HEK293 (cell line): ENCODE data around the gene PHF10.

ENCODE experiments used
- BCL6B ChIP-seq: fragments of 450-650 bp; formaldehyde crosslinking; IDR thresholded peaks from 2 replicates; pipeline ENCODE4 v1.5.1; 2017; ENCODE audit warnings: missing biosample characterization, missing genetic modification characterization
- FEZF1 ChIP-seq: fragments of 450-650 bp; formaldehyde crosslinking; IDR thresholded peaks from 2 replicates; pipeline ENCODE4 v1.5.1; 2016; ENCODE audit warnings: missing biosample characterization, missing genetic modification characterization
- MYNN ChIP-seq: fragments of 450-650 bp; formaldehyde crosslinking; IDR thresholded peaks from 2 replicates; pipeline ENCODE4 v1.5.1; 2016; ENCODE audit warnings: missing biosample characterization, missing genetic modification characterization, borderline replicate concordance
- PRDM10 ChIP-seq: fragments of 450-650 bp; formaldehyde crosslinking; IDR thresholded peaks from 2 replicates; pipeline ENCODE4 v1.5.1; 2016; ENCODE audit warnings: missing biosample characterization, missing genetic modification characterization
- REST ChIP-seq: fragments of 450-650 bp; formaldehyde crosslinking; IDR thresholded peaks from 2 replicates; pipeline ENCODE4 v1.5.1; 2016; ENCODE audit warnings: missing biosample characterization, missing genetic modification characterization
- SCRT1 ChIP-seq: fragments of 450-650 bp; formaldehyde crosslinking; IDR thresholded peaks from 2 replicates; pipeline ENCODE4 v1.5.1; 2016; ENCODE audit warnings: missing biosample characterization, missing genetic modification characterization, borderline replicate concordance
- TRIM28 ChIP-seq: IDR thresholded peaks from 2 replicates; pipeline ENCODE4 v1.6.1; 2011; ENCODE audit warnings: low read length, control low read depth, borderline replicate concordance
- YY1 ChIP-seq: fragments of 450-650 bp; formaldehyde crosslinking; IDR thresholded peaks from 2 replicates; pipeline ENCODE4 v1.5.1; 2018; ENCODE audit warnings: missing biosample characterization, missing genetic modification characterization
- ZBTB17 ChIP-seq: fragments of 450-650 bp; formaldehyde crosslinking; IDR thresholded peaks from 2 replicates; pipeline ENCODE4 v1.5.1; 2016; ENCODE audit warnings: missing biosample characterization, missing genetic modification characterization
- ZBTB48 ChIP-seq: fragments of 450-650 bp; formaldehyde crosslinking; IDR thresholded peaks from 2 replicates; pipeline ENCODE4 v1.5.1; 2016; ENCODE audit warnings: missing biosample characterization, missing genetic modification characterization
- ZEB2 ChIP-seq: fragments of 450-650 bp; formaldehyde crosslinking; IDR thresholded peaks from 2 replicates; pipeline ENCODE4 v1.5.1; 2016; ENCODE audit warnings: missing biosample characterization, missing genetic modification characterization
- ZFHX2 ChIP-seq: fragments of 450-650 bp; formaldehyde crosslinking; conservative IDR thresholded peaks from 2 replicates; pipeline ENCODE4 v1.5.1; 2016; ENCODE audit warnings: missing biosample characterization, missing genetic modification characterization
- ZNF114 ChIP-seq: fragments of 450-650 bp; formaldehyde crosslinking; IDR thresholded peaks from 2 replicates; pipeline ENCODE4 v1.5.0; 2017; ENCODE audit warnings: missing biosample characterization, missing genetic modification characterization
- ZNF133 ChIP-seq: fragments of 450-650 bp; formaldehyde crosslinking; IDR thresholded peaks from 2 replicates; pipeline ENCODE4 v1.5.1; 2016; ENCODE audit warnings: missing biosample characterization, missing genetic modification characterization
- ZNF16 ChIP-seq: fragments of 450-650 bp; formaldehyde crosslinking; IDR thresholded peaks from 2 replicates; pipeline ENCODE4 v1.5.1; 2016; ENCODE audit warnings: low read depth, missing biosample characterization, missing genetic modification characterization
- ZNF174 ChIP-seq: fragments of 450-650 bp; formaldehyde crosslinking; IDR thresholded peaks from 2 replicates; pipeline ENCODE4 v1.5.0; 2017; ENCODE audit warnings: missing biosample characterization, mild to moderate bottlenecking, missing genetic modification characterization
- ZNF23 ChIP-seq: fragments of 450-650 bp; formaldehyde crosslinking; IDR thresholded peaks from 2 replicates; pipeline ENCODE4 v1.5.1; 2016; ENCODE audit warnings: missing biosample characterization, missing genetic modification characterization, borderline replicate concordance
- ZNF366 ChIP-seq: fragments of 450-650 bp; formaldehyde crosslinking; conservative IDR thresholded peaks from 2 replicates; pipeline ENCODE4 v1.5.1; 2016; ENCODE audit warnings: missing biosample characterization, missing genetic modification characterization
- ZNF394 ChIP-seq: fragments of 450-650 bp; formaldehyde crosslinking; IDR thresholded peaks from 2 replicates; pipeline ENCODE4 v1.5.1; 2016; ENCODE audit warnings: missing biosample characterization, missing genetic modification characterization, mild to moderate bottlenecking, moderate library complexity, borderline replicate concordance
- ZNF544 ChIP-seq: fragments of 450-650 bp; formaldehyde crosslinking; IDR thresholded peaks from 2 replicates; pipeline ENCODE4 v1.5.0; 2017; ENCODE audit warnings: missing biosample characterization, missing genetic modification characterization
- ZNF549 ChIP-seq: fragments of 450-650 bp; IDR thresholded peaks from 2 replicates; pipeline ENCODE4 v1.5.1; 2018; ENCODE audit warnings: missing biosample characterization, missing genetic modification characterization, mild to moderate bottlenecking, inconsistent platforms, moderate library complexity
- ZNF555 ChIP-seq: fragments of 450-650 bp; formaldehyde crosslinking; conservative IDR thresholded peaks from 2 replicates; pipeline ENCODE4 v1.5.1; 2017; ENCODE audit warnings: missing biosample characterization, mild to moderate bottlenecking, missing genetic modification characterization, inconsistent platforms
- ZNF624 ChIP-seq: fragments of 450-650 bp; formaldehyde crosslinking; IDR thresholded peaks from 2 replicates; pipeline ENCODE4 v1.5.1; 2017; ENCODE audit warnings: missing biosample characterization, missing genetic modification characterization
- ZNF654 ChIP-seq: fragments of 450-650 bp; formaldehyde crosslinking; IDR thresholded peaks from 2 replicates; pipeline ENCODE4 v1.5.1; 2016; ENCODE audit warnings: low read depth, missing biosample characterization, missing genetic modification characterization
- ZNF785 ChIP-seq: fragments of 450-650 bp; formaldehyde crosslinking; IDR thresholded peaks from 2 replicates; pipeline ENCODE4 v1.5.1; 2016; ENCODE audit warnings: missing biosample characterization, missing genetic modification characterization
- ZNF837 ChIP-seq: fragments of 450-650 bp; formaldehyde crosslinking; IDR thresholded peaks from 2 replicates; pipeline ENCODE4 v1.5.1; 2016; ENCODE audit warnings: missing biosample characterization, missing genetic modification characterization
- TF ChIP-seq, protein P1 (sequence below): fragments of 450-650 bp; formaldehyde crosslinking; IDR thresholded peaks from 2 replicates; pipeline ENCODE4 v1.5.1; 2016; ENCODE audit warnings: missing biosample characterization, missing genetic modification characterization
- TF ChIP-seq, protein P2 (sequence below): fragments of 450-650 bp; formaldehyde crosslinking; IDR thresholded peaks from 2 replicates; pipeline ENCODE4 v1.5.1; 2016; ENCODE audit warnings: missing biosample characterization, missing genetic modification characterization

PHF10 gene

GRCh38 chr6:169751242-169752073 lies 27.2 kb upstream of the PHF10 start, which contains the start of the genes DYNLT2 and ERMARD (continued):
- peak; percentile 49 for TF ChIP-seq PRDM10 (tag by site-specific recombination)
- no peak for TF ChIP-seq ZNF555 (tag by site-specific recombination)
- TF ChIP-seq FEZF1 (tag by site-specific recombination), result no peak
- TF ChIP-seq ZBTB48, result peak; percentile 51; the same call in 1 of the 2 replicates
- TF ChIP-seq, protein P1, sequence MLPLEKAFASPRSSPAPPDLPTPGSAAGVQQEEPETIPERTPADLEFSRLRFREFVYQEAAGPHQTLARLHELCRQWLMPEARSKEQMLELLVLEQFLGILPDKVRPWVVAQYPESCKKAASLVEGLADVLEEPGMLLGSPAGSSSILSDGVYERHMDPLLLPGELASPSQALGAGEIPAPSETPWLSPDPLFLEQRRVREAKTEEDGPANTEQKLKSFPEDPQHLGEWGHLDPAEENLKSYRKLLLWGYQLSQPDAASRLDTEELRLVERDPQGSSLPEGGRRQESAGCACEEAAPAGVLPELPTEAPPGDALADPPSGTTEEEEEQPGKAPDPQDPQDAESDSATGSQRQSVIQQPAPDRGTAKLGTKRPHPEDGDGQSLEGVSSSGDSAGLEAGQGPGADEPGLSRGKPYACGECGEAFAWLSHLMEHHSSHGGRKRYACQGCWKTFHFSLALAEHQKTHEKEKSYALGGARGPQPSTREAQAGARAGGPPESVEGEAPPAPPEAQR, result no peak
- TF ChIP-seq ZNF624 (tag by site-specific recombination), result no peak
- TF ChIP-seq ZEB2 (tag by site-specific recombination), result peak; percentile 90
- no peak for TF ChIP-seq ZNF114
- TF ChIP-seq ZNF366 (tag by site-specific recombination), result no peak
- no peak for TF ChIP-seq ZNF544 (tag by site-specific recombination)
- no peak for TF ChIP-seq ZNF785 (tag by site-specific recombination)
- TF ChIP-seq ZBTB17 (tag by site-specific recombination), result peak; percentile 91; the same call in 1 of the 2 replicates
- no peak for TF ChIP-seq ZNF16 (tag by site-specific recombination)
- TF ChIP-seq YY1 (tag by site-specific recombination), result peak; percentile 80
- TF ChIP-seq ZFHX2 (tag by site-specific recombination), result peak; percentile 95
- no peak; the same call in 1 of the 2 replicates for TF ChIP-seq TRIM28
- 0 out of 2 replicates have a peak, but pooled peaks have one; percentile 22 for TF ChIP-seq MYNN (tag by site-specific recombination)
- no peak for TF ChIP-seq ZNF837 (tag by site-specific recombination)
- TF ChIP-seq ZNF549 (tag by site-specific recombination), result no peak
- no peak for TF ChIP-seq REST (tag by site-specific recombination)
- TF ChIP-seq, protein P2, sequence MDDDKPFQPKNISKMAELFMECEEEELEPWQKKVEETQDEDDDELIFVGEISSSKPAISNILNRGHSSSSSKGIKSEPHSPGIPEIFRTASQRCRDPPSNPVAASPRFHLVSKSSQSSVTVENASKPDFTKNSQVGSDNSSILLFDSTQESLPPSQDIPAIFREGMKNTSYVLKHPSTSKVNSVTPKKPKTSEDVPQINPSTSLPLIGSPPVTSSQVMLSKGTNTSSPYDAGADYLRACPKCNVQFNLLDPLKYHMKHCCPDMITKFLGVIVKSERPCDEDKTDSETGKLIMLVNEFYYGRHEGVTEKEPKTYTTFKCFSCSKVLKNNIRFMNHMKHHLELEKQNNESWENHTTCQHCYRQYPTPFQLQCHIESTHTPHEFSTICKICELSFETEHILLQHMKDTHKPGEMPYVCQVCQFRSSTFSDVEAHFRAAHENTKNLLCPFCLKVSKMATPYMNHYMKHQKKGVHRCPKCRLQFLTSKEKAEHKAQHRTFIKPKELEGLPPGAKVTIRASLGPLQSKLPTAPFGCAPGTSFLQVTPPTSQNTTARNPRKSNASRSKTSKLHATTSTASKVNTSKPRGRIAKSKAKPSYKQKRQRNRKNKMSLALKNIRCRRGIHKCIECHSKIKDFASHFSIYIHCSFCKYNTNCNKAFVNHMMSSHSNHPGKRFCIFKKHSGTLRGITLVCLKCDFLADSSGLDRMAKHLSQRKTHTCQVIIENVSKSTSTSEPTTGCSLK (tag by site-specific recombination), result no peak
- TF ChIP-seq ZNF133 (tag by site-specific recombination), result no peak
- TF ChIP-seq SCRT1 (tag by site-specific recombination), result no peak
- no peak for TF ChIP-seq BCL6B
- no peak for TF ChIP-seq ZNF23 (tag by site-specific recombination)
- no peak for TF ChIP-seq ZNF174 (tag by site-specific recombination)
- TF ChIP-seq ZNF394 (tag by site-specific recombination), result no peak
- no peak for TF ChIP-seq ZNF654 (tag by site-specific recombination)
